Measurements from ENCODE around the gene OR6C74.

The OR6C74 gene

GRCh38 chr12:55253281-55253680, 8.9 kb downstream of the OR6C74 start:
- TF ChIP-seq, protein P1, sequence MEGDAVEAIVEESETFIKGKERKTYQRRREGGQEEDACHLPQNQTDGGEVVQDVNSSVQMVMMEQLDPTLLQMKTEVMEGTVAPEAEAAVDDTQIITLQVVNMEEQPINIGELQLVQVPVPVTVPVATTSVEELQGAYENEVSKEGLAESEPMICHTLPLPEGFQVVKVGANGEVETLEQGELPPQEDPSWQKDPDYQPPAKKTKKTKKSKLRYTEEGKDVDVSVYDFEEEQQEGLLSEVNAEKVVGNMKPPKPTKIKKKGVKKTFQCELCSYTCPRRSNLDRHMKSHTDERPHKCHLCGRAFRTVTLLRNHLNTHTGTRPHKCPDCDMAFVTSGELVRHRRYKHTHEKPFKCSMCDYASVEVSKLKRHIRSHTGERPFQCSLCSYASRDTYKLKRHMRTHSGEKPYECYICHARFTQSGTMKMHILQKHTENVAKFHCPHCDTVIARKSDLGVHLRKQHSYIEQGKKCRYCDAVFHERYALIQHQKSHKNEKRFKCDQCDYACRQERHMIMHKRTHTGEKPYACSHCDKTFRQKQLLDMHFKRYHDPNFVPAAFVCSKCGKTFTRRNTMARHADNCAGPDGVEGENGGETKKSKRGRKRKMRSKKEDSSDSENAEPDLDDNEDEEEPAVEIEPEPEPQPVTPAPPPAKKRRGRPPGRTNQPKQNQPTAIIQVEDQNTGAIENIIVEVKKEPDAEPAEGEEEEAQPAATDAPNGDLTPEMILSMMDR (IDR thresholded peaks at IDR 0.05; ENCODE audit: insufficient read depth, low read length, missing control alignments), result no peak
- POLR2A ChIA-PET, result no interaction called here
- no peak for DNase-seq (ENCODE audit: low read depth, low spot score)
- H3K4me3 ChIP-seq (ENCODE audit: low read depth, low read length), result no peak overlapping the region
- CTCF ChIA-PET, result no interaction called here

DNA sequence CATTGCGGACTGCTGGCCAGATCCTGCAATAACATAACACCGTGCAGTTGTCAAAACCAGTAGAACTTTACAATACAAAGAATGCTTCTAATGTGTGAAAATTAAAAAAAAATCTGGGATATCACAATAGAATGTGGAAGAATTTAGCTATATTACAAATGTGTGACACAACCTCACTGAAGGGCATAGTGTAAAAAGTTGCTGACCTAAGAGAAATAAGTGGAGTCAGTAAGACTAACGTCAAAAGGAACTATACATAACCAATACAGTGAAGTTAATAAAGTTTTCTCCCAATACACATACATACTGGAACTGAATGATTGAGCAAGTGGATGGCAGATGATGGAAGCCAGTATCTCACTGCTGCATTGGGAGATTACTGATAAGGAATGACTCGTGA, 12.4 kb downstream of the OR6C74 start:
- CTCF ChIA-PET, result no interaction called here
- no peak for DNase-seq (ENCODE audit: low read depth, low spot score)
- TF ChIP-seq, protein P1 (IDR thresholded peaks at IDR 0.05; ENCODE audit: insufficient read depth, low read length, missing control alignments), result no peak
- POLR2A ChIA-PET, result no interaction called here
- no peak overlapping the region for H3K4me3 ChIP-seq (ENCODE audit: low read depth, low read length)

- TF ChIP-seq, protein P1 (IDR thresholded peaks at IDR 0.05; ENCODE audit: insufficient read depth, low read length, missing control alignments), result no peak
- H3K4me3 ChIP-seq (ENCODE audit: low read depth, low read length), result no peak overlapping the region
- DNase-seq (ENCODE audit: low read depth, low spot score), result no peak
- CTCF ChIA-PET, result no interaction called here
- POLR2A ChIA-PET, result no interaction called here
These were observed 13.9 kb downstream of the OR6C74 start for GRCh38 chr12:55258303-55258702.

DNA sequence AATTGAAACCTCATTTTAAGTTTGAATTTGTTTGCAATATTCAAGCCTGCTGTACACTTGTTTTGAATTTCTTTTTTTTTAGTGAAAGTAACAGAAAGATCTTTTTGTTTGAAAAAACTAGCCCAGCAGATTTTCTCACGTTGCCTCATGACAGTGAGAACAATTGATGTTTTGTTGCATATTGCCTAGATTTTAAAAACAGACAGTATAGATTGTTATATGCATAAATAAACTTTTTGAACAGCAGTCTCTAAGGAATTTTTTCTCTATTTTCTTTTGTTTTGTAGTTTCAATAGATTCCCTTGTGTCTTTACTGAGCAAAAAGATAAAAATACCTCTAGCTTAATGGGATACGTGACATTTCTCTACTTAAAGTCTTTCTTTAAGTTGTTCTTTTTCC, 36.6 kb downstream of the OR6C74 start:
- POLR2A ChIA-PET, result no interaction called here
- DNase-seq (ENCODE audit: low read depth, low spot score), result no peak
- H3K4me3 ChIP-seq (ENCODE audit: low read depth, low read length), result no peak overlapping the region
- TF ChIP-seq, protein P1 (IDR thresholded peaks at IDR 0.05; ENCODE audit: insufficient read depth, low read length, missing control alignments), result no peak
- CTCF ChIA-PET, result no interaction called here

DNA sequence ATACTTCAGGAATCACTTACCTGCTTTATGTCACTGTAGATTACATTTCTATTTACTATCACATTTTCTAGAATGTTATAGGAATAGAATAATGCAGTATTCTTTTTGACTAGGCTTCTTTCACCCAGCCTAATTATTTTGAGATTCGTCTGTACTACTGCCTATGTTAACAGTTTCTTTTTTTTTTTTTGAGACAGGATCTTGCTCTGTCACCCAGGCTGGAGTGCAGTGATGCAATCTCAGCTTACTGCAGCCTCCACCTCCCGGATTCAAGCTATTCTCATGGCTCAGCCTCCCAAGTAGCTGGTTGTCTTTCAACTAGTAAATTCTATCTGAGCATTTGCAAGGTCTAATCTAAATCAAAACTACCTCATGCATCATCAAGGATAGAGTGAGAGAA, 45.6 kb downstream of the OR6C74 start:
- CTCF ChIA-PET, result no interaction called here
- DNase-seq (ENCODE audit: low read depth, low spot score), result no peak
- POLR2A ChIA-PET, result no interaction called here
- H3K4me3 ChIP-seq (ENCODE audit: low read depth, low read length), result no peak overlapping the region
- TF ChIP-seq, protein P1 (IDR thresholded peaks at IDR 0.05; ENCODE audit: insufficient read depth, low read length, missing control alignments), result no peak

Measured in AG04449 (cell line).